Parathyroid adenoma (tissue), 2 donors: ENCODE measurements around the gene GPC6.

ENCODE experiments used
- H2AFZ ChIP-seq: fragments of 300-600 bp; sonication (generic); one replicate; pipeline ENCODE4 v1.7.0; 2017; ENCODE audit warnings: antibody characterized with exemption, mild to moderate bottlenecking
- H3K27ac ChIP-seq: fragments of 300-600 bp; sonication (generic); one replicate; pipeline ENCODE4 v1.7.0; 2017
- H3K27me3 ChIP-seq: fragments of 300-600 bp; sonication (generic); one replicate; pipeline ENCODE4 v1.7.0; 2017; ENCODE audit warnings: low read length; ENCODE audit not compliant: control insufficient read depth, insufficient read depth
- H3K36me3 ChIP-seq: fragments of 300-600 bp; sonication (generic); one replicate; pipeline ENCODE4 v1.7.0; 2017; ENCODE audit warnings: low read length; ENCODE audit not compliant: control insufficient read depth, insufficient read depth
- H3K4me1 ChIP-seq: fragments of 300-600 bp; sonication (generic); one replicate; pipeline ENCODE4 v1.7.0; 2017; ENCODE audit warnings: control low read depth
- H3K4me2 ChIP-seq: fragments of 300-600 bp; sonication (generic); one replicate; pipeline ENCODE4 v1.7.0; 2017; ENCODE audit warnings: low read length
- H3K4me3 ChIP-seq: fragments of 300-600 bp; sonication (generic); one replicate; pipeline ENCODE4 v1.7.0; 2017; ENCODE audit warnings: low read depth, low read length
- H3K79me2 ChIP-seq: fragments of 300-600 bp; sonication (generic); one replicate; pipeline ENCODE4 v1.7.0; 2017; ENCODE audit warnings: control low read depth
- H3K9ac ChIP-seq: fragments of 300-600 bp; sonication (generic); one replicate; pipeline ENCODE4 v1.7.0; 2017; ENCODE audit warnings: mild to moderate bottlenecking
- H3K9me3 ChIP-seq: fragments of 300-600 bp; sonication (generic); one replicate; pipeline ENCODE4 v1.7.0; 2017; ENCODE audit warnings: low read length; ENCODE audit not compliant: control insufficient read depth
- TF ChIP-seq, protein P1 (sequence below): fragments of 300-600 bp; sonication (generic); IDR thresholded peaks from one replicate; pipeline ENCODE4 v1.7.0; 2017; ENCODE audit warnings: antibody characterized with exemption, mild to moderate bottlenecking
- donor health status: primary hyperparathyroidism.

The GPC6 gene

DNA sequence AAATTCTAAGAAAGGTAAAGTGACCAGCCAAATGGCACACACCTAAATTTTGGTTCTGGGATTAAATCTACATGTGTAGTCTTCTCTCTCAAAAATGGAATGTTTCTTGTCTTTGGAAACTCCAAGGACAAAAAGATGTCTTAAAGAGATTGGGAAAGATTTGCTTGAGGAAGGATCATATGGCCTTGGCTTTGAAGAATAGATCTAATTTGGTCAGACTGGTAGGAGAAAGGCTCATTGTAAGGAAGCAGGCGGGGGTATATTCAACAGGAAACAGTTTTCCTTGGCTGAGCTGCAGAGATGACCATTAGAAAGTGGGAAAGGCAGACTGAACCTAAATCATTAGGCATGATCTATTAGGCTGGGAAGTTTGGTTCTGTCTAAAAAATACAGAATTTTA, 887.6 kb downstream of the GPC6 start:
- H2AFZ ChIP-seq, result no peak overlapping the region
- H3K27ac ChIP-seq, result no peak overlapping the region
- no peak overlapping the region for H3K4me3 ChIP-seq
- no peaks in the 10 kb centered on the region for H3K9me3 ChIP-seq
- no peaks in the 10 kb centered on the region for H3K36me3 ChIP-seq
- no peaks in the 10 kb centered on the region for H3K4me1 ChIP-seq
- H3K79me2 ChIP-seq, result no peaks in the 10 kb centered on the region
- no peak overlapping the region for H3K9ac ChIP-seq
- no peaks in the 10 kb centered on the region for H3K27me3 ChIP-seq
- H3K4me2 ChIP-seq, result no peak overlapping the region
- TF ChIP-seq, protein P1, sequence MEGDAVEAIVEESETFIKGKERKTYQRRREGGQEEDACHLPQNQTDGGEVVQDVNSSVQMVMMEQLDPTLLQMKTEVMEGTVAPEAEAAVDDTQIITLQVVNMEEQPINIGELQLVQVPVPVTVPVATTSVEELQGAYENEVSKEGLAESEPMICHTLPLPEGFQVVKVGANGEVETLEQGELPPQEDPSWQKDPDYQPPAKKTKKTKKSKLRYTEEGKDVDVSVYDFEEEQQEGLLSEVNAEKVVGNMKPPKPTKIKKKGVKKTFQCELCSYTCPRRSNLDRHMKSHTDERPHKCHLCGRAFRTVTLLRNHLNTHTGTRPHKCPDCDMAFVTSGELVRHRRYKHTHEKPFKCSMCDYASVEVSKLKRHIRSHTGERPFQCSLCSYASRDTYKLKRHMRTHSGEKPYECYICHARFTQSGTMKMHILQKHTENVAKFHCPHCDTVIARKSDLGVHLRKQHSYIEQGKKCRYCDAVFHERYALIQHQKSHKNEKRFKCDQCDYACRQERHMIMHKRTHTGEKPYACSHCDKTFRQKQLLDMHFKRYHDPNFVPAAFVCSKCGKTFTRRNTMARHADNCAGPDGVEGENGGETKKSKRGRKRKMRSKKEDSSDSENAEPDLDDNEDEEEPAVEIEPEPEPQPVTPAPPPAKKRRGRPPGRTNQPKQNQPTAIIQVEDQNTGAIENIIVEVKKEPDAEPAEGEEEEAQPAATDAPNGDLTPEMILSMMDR, result no peak

DNA sequence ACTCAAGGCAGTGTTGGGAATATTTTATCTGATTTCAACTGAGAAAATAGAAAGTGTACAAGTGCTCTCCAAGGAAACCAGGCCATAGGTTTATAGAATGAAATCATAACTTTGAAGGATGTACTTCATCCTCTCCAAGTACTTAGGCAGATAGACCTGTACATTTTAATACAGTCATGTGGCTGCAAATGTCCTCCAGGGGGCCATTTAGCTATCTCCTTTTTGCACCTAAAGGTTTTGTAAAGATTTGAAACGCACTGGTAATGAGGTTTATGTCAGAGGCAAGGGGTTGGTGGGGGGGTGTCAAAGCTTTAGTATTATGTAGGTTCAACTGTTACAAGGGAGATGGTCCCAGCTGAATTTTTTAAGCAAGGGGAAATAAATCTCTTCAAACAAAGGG, 888.4 kb downstream of the GPC6 start:
- Histone ChIP-seq H3K4me2 (no peak overlapping the region), H3K9ac (no peak overlapping the region), H3K79me2 (no peaks in the 10 kb centered on the region), H3K9me3 (no peaks in the 10 kb centered on the region), H3K4me1 (no peaks in the 10 kb centered on the region), H3K27ac (no peak overlapping the region), H3K27me3 (no peaks in the 10 kb centered on the region), H2AFZ (no peak overlapping the region), H3K4me3 (no peak overlapping the region), H3K36me3 (no peaks in the 10 kb centered on the region)
- TF ChIP-seq, protein P1, result no peak

DNA sequence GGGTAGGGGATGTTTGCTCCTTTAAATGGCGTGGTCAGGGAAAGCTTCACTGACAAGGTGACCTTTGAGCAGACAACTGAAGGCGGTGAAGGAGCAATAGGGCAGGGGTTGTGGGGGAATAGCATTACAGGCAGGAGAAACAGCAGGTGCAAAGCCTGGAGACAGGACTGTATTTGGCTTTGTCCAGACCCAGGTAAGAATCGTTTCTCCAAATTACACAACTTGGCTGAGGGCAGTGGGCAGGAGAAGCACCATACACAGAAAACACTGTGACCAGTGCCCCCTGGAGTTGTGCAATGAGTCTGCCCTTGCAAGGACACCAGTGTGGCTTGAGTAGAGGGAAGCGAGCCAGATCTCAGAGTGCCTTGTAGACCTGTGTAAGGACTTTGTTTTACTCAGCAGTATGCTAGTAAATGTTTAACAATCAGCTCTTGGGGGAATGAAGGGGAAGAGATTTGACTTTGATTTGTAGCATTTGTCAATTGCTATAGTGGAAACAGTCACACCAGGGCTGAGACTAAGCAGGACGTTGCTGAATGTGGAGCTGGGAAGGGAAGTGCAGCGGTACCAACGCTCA, 892.8 kb downstream of the GPC6 start:
- Histone ChIP-seq H3K27ac (peak overlapping the region; percentile 72), H3K36me3 (no peaks in the 10 kb centered on the region), H3K4me1 (peaks cover 10% of the 10 kb centered on the region), H3K4me3 (no peak overlapping the region), H3K27me3 (no peaks in the 10 kb centered on the region), H3K9me3 (no peaks in the 10 kb centered on the region), H2AFZ (peak overlapping the region; percentile 60), H3K79me2 (no peaks in the 10 kb centered on the region), H3K4me2 (peak overlapping the region; percentile 18), H3K9ac (no peak overlapping the region)
- TF ChIP-seq, protein P1, result no peak

DNA sequence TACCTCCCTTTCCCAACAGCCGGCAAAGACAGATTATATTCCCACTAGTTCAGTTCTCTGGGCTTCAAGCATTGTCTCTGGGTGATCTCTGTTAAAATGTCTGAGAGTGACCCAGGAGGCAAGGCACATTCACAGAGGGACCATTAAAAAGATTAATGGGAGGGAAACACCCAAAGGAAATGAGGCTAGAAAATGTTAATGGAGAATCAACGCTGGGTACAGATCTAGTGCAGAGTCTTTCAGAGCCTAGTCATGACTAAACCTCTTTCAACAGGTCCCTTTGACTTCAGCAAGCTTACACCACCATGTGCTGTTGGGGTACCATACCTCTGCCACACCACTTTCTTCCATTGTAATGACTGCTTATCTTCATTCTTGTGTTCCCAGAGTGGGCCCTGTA, 894.3 kb downstream of the GPC6 start:
- Histone ChIP-seq H3K27me3 (no peaks in the 10 kb centered on the region), H3K79me2 (no peaks in the 10 kb centered on the region), H2AFZ (no peak overlapping the region), H3K36me3 (no peaks in the 10 kb centered on the region), H3K27ac (peak overlapping the region; percentile 55), H3K4me3 (no peak overlapping the region), H3K4me2 (no peak overlapping the region), H3K9me3 (no peaks in the 10 kb centered on the region), H3K4me1 (peaks cover 10% of the 10 kb centered on the region), H3K9ac (no peak overlapping the region)
- TF ChIP-seq, protein P1, result no peak

DNA sequence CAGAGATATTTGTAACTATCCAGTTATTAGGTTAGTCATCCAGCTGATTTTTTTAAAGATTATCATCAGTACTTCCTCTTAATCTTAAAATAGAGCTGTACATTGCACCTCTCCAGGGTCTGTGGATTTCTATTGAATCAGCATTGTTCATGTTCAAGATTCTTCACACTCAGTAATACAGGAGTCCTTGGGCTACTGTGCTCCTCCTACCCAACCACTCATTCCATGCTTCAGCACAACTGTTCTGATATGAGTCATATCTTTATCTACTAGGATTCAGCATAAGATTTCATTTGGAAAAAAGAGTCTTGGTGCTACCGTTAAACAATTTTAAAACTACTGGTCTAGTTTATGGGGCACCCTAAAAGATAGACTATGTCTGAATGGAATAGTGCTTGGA, 895.1 kb downstream of the GPC6 start:
- H3K4me3 ChIP-seq, result no peak overlapping the region
- no peak overlapping the region for H3K27ac ChIP-seq
- no peak overlapping the region for H3K4me2 ChIP-seq
- no peaks in the 10 kb centered on the region for H3K79me2 ChIP-seq
- no peaks in the 10 kb centered on the region for H3K27me3 ChIP-seq
- no peaks in the 10 kb centered on the region for H3K9me3 ChIP-seq
- no peak overlapping the region for H2AFZ ChIP-seq
- H3K36me3 ChIP-seq, result no peaks in the 10 kb centered on the region
- TF ChIP-seq, protein P1, result no peak
- peaks cover 10% of the 10 kb centered on the region for H3K4me1 ChIP-seq
- no peak overlapping the region for H3K9ac ChIP-seq
